22Rv1 (cell line): ENCODE results near the gene BNIP5.

Source experiments
- ZFX ChIP-seq: fragments of 450-650 bp; IDR thresholded peaks from 2 replicates; pipeline ENCODE4 v1.6.1; 2017; ENCODE audit warnings: antibody characterized with exemption, borderline replicate concordance
- TF ChIP-seq, protein P1 (sequence below): fragments of 450-650 bp; IDR thresholded peaks from 2 replicates; pipeline ENCODE4 v1.5.1; 2017; ENCODE audit warnings: mild to moderate bottlenecking

DNA sequence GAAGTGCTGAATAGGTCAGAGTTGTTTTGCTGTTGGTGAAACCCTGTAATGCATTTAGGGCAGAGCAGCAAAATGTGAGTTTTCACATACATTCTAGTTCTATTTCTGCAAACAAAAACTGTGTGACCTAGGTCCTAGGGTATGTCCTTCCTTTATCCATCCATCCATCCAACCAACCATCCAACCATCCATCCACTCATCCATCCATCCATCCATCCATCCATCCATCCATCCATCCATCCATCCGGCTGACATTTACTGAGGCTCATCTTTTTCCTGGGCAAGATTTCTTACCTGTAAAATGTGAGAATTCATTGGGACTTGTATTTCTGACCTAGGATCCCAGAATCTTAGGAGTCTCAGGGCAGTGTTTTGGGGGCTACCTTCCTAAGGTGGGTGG lies 52.3 kb downstream of the BNIP5 start:
- TF ChIP-seq, protein P1, sequence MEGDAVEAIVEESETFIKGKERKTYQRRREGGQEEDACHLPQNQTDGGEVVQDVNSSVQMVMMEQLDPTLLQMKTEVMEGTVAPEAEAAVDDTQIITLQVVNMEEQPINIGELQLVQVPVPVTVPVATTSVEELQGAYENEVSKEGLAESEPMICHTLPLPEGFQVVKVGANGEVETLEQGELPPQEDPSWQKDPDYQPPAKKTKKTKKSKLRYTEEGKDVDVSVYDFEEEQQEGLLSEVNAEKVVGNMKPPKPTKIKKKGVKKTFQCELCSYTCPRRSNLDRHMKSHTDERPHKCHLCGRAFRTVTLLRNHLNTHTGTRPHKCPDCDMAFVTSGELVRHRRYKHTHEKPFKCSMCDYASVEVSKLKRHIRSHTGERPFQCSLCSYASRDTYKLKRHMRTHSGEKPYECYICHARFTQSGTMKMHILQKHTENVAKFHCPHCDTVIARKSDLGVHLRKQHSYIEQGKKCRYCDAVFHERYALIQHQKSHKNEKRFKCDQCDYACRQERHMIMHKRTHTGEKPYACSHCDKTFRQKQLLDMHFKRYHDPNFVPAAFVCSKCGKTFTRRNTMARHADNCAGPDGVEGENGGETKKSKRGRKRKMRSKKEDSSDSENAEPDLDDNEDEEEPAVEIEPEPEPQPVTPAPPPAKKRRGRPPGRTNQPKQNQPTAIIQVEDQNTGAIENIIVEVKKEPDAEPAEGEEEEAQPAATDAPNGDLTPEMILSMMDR, result no peak
- no peak for TF ChIP-seq ZFX
